ENCODE measurements around the gene TMEM17. TPM values are rescaled to one million over a fixed set of nuclear protein-coding genes. Genes with fewer than 3 reads are reported as not detected.

TMEM17 gene
- total and polyA plus RNA-seq, 2 experiments from 2014 or later, result 0.94 to 1.7 TPM

GRCh38 chr2:62464221-62465007 lies 41.6 kb downstream of the TMEM17 start (continued):
- TF ChIP-seq ZNF462 (CRISPR knock-in tag; IDR thresholded peaks at IDR 0.05) (no peak), CTCF (conservative IDR thresholded peaks at IDR 0.05; ENCODE audit: low read depth in 2 of 2) (no peak), POLR2AphosphoS5 (IDR thresholded peaks at IDR 0.05; ENCODE audit: low read depth) (no peak), JUNB (IDR thresholded peaks at IDR 0.05; ENCODE audit: unreplicated experiment) (no peak), NANOG (IDR thresholded peaks at IDR 0.05; ENCODE audit: borderline replicate concordance) (no peak), ZNF331 (CRISPR knock-in tag; IDR thresholded peaks at IDR 0.05; ENCODE audit: low read depth) (no peak), EZH2phosphoT487 (IDR thresholded peaks at IDR 0.05; ENCODE audit: unreplicated experiment) (no peak)
